Skeletal muscle tissue (tissue), 4 donors: ENCODE results near the gene EPN1. TPM values are rescaled to one million over a fixed set of nuclear protein-coding genes. Genes with fewer than 3 reads are reported as not detected.
A peak's percentile ranks its signal among the peaks of the same experiment; 100 is the strongest.

Experiments
- H3K27ac ChIP-seq: one replicate; pipeline ENCODE4 v1.7.0; 2013; ENCODE audit warnings: mild to moderate bottlenecking, low read depth, low read length, inconsistent platforms
- H3K27me3 ChIP-seq, 3 donors: one replicate each; pipeline ENCODE4 v1.7.0; 2013; ENCODE audit warnings: low read length in 3 of 3; ENCODE audit not compliant: control insufficient read depth in 3 of 3, insufficient read depth in 3 of 3
- H3K36me3 ChIP-seq, 3 donors: one replicate each; pipeline ENCODE4 v1.7.0; 2013; ENCODE audit warnings: low read length in 3 of 3; ENCODE audit not compliant: control insufficient read depth in 3 of 3, insufficient read depth in 3 of 3
- H3K4me1 ChIP-seq, 3 donors: one replicate each; pipeline ENCODE4 v1.7.0; 2013; ENCODE audit warnings: low read length in 3 of 3, mild to moderate bottlenecking in 3 of 3; ENCODE audit not compliant: control insufficient read depth in 3 of 3, insufficient read depth in 3 of 3
- H3K4me3 ChIP-seq, 3 donors: one replicate each; pipeline ENCODE4 v1.7.0; 2013; ENCODE audit warnings: low read length in 3 of 3
- H3K9ac ChIP-seq, 3 donors: one replicate each; pipeline ENCODE4 v1.7.0; 2013; ENCODE audit warnings: low read length in 3 of 3, mild to moderate bottlenecking in 3 of 3, moderate library complexity in 2 of 3, low read depth in 1 of 3
- H3K9me3 ChIP-seq, 3 donors: one replicate each; pipeline ENCODE4 v1.7.0; 2013; ENCODE audit warnings: low read length in 3 of 3; ENCODE audit not compliant: control insufficient read depth in 3 of 3
- total RNA-seq: library from RNA; depleted of rRNA; stranded (reverse); fragments of >200 nt; gene quantifications from one replicate; pipeline ENCODE4 v1.2.3, GENCODE V29; 2014
- donor health status: Osteomylitis.

Gene EPN1
- total RNA-seq, 1 donor from 2014 or later = 5.7 TPM

GRCh38 chr19:55640043-55640576 lies 34.9 kb upstream of the EPN1 start:
- H3K27me3 ChIP-seq = no peaks in the 10 kb centered on the region
- H3K27ac ChIP-seq = peak overlapping the region; percentile 85
- no peaks in the 10 kb centered on the region for H3K9me3 ChIP-seq
- H3K4me3 ChIP-seq = peak overlapping the region; percentile 79 to 87 (median 81)
- peaks cover 6 to 12% (median 7%) of the 10 kb centered on the region in 3 donors for H3K36me3 ChIP-seq
- peak overlapping the region; percentile 82 to 90 (median 84) for H3K9ac ChIP-seq
- H3K4me1 ChIP-seq = peaks cover 68 to 83% (median 78%) of the 10 kb centered on the region in 3 donors

GRCh38 chr19:55640577-55641425 lies 34.2 kb upstream of the EPN1 start, which contains the start of gene ZNF580:
TSS of gene ZNF580 (plus strand) at chr19:55641002. CDS start at chr19:55642509, 1,507 bp downstream.
- no peaks in the 10 kb centered on the region for H3K27me3 ChIP-seq
- H3K9ac ChIP-seq = peak within 1 kb of the TSS; percentile 82 to 90 (median 84)
- H3K36me3 ChIP-seq = peaks cover 10 to 17% (median 14%) of the 10 kb centered on the region in 3 donors
- H3K9me3 ChIP-seq = no peaks in the 10 kb centered on the region
- H3K4me3 ChIP-seq = peak within 1 kb of the TSS; percentile 81 to 87 (median 86)
- peaks cover 64 to 76% (median 74%) of the 10 kb centered on the region in 3 donors for H3K4me1 ChIP-seq
- peak within 1 kb of the TSS; percentile 85 for H3K27ac ChIP-seq

GRCh38 chr19:55641426-55642152 lies 33.4 kb upstream of the EPN1 start:
- no peaks in the 10 kb centered on the region for H3K9me3 ChIP-seq
- H3K4me1 ChIP-seq = peaks cover 56 to 68% (median 66%) of the 10 kb centered on the region in 3 donors
- peaks cover 10 to 17% (median 14%) of the 10 kb centered on the region in 3 donors for H3K36me3 ChIP-seq
- H3K9ac ChIP-seq = peak overlapping the region; percentile 52 to 90 (median 81)
- H3K27me3 ChIP-seq = no peaks in the 10 kb centered on the region
- peak overlapping the region; percentile 81 to 87 (median 86) for H3K4me3 ChIP-seq
- H3K27ac ChIP-seq = peak overlapping the region; percentile 85

GRCh38 chr19:55642153-55643002 lies 32.6 kb upstream of the EPN1 start:
- peaks cover 58 to 67% (median 65%) of the 10 kb centered on the region in 3 donors for H3K4me1 ChIP-seq
- H3K9ac ChIP-seq = peak overlapping the region; percentile 52 to 87 (median 78)
- H3K4me3 ChIP-seq = peak overlapping the region; percentile 81 to 87 (median 86)
- no peaks in the 10 kb centered on the region for H3K27me3 ChIP-seq
- H3K36me3 ChIP-seq = peaks cover 10 to 17% (median 14%) of the 10 kb centered on the region in 3 donors
- H3K27ac ChIP-seq = peak overlapping the region; percentile 85
- H3K9me3 ChIP-seq = no peaks in the 10 kb centered on the region

- Histone ChIP-seq H3K4me1 (peaks cover 55 to 63% (median 61%) of the 10 kb centered on the region in 3 donors), H3K9ac (peak within 1 kb of the TSS; percentile 78 to 87 (median 82)), H3K27me3 (no peaks in the 10 kb centered on the region)
These were observed 31.8 kb upstream of the EPN1 start, which contains the start of gene ZNF581 for GRCh38 chr19:55643003-55643886. TSS of gene ZNF581 (plus strand) at chr19:55643649. CDS start at chr19:55644572, 923 bp downstream.

GRCh38 chr19:55643887-55644176 lies 31.2 kb upstream of the EPN1 start:
- H3K9me3 ChIP-seq = no peaks in the 10 kb centered on the region
- H3K27me3 ChIP-seq = no peaks in the 10 kb centered on the region
- peaks cover 10 to 14% (median 10%) of the 10 kb centered on the region in 3 donors for H3K36me3 ChIP-seq
- H3K27ac ChIP-seq = peak overlapping the region; percentile 65
- H3K9ac ChIP-seq = peak overlapping the region; percentile 78 to 87 (median 82)
- peak overlapping the region; percentile 81 to 82 (median 81) for H3K4me3 ChIP-seq
- H3K4me1 ChIP-seq = peaks cover 58 to 63% (median 63%) of the 10 kb centered on the region in 3 donors

More at GRCh38 chr19:55643003-55643886, 31.8 kb upstream of the EPN1 start, which contains the start of gene ZNF581:
- Histone ChIP-seq H3K9me3 (no peaks in the 10 kb centered on the region), H3K36me3 (peaks cover 10 to 14% (median 12%) of the 10 kb centered on the region in 3 donors), H3K27ac (peak within 1 kb of the TSS; percentile 65), H3K4me3 (peak within 1 kb of the TSS; percentile 81 to 86 (median 81))

- peaks cover 10 to 14% (median 10%) of the 10 kb centered on the region in 3 donors for H3K36me3 ChIP-seq
- no peaks in the 10 kb centered on the region for H3K9me3 ChIP-seq
- H3K4me1 ChIP-seq = peaks cover 57 to 63% (median 63%) of the 10 kb centered on the region in 3 donors
- peak overlapping the region; percentile 65 for H3K27ac ChIP-seq
- H3K4me3 ChIP-seq = peak overlapping the region; percentile 81 to 82 (median 81)
- peak overlapping the region; percentile 78 to 87 (median 82) for H3K9ac ChIP-seq
- no peaks in the 10 kb centered on the region for H3K27me3 ChIP-seq
These were observed 30.7 kb upstream of the EPN1 start for GRCh38 chr19:55644191-55644833.

- H3K4me1 ChIP-seq = peaks cover 57 to 61% (median 60%) of the 10 kb centered on the region in 3 donors
- no peaks in the 10 kb centered on the region for H3K27me3 ChIP-seq
- peak overlapping the region in 1 of 3 donors; percentile 78 for H3K9ac ChIP-seq
- H3K4me3 ChIP-seq = peak overlapping the region in 1 of 3 donors; percentile 82
- H3K9me3 ChIP-seq = no peaks in the 10 kb centered on the region
- peaks cover 10 to 14% (median 10%) of the 10 kb centered on the region in 3 donors for H3K36me3 ChIP-seq
- no peak overlapping the region for H3K27ac ChIP-seq
These were observed 30.0 kb upstream of the EPN1 start for GRCh38 chr19:55644842-55645511.
